H9 (cell line): ENCODE data around the gene KRTAP5-6. TPM values are rescaled to one million over a fixed set of nuclear protein-coding genes. Genes with fewer than 3 reads are reported as not detected.
"Not testable (repeated sequence)": the region's sequence is repeated elsewhere in the genome, so short reads cannot be mapped to it uniquely, and the experiment has no call there.

Experiments used
- DNase-seq: peaks from one replicate; pipeline ENCODE4 v3.0.0-alpha.2; 2017
- H2AFZ ChIP-seq: one replicate; pipeline ENCODE4 v1.6.1; 2013; ENCODE audit warnings: mild to moderate bottlenecking, low read length, control low read depth, moderate library complexity
- H2AK5ac ChIP-seq: 2 replicates; pipeline ENCODE4 v1.6.1; 2013; ENCODE audit warnings: low read length, control low read depth, mixed read lengths; ENCODE audit not compliant: insufficient read length
- H2BK120ac ChIP-seq: one replicate; pipeline ENCODE4 v1.6.1; 2013; ENCODE audit warnings: low read depth, mild to moderate bottlenecking, low read length, control low read depth, inconsistent platforms; ENCODE audit not compliant: poor library complexity, severe bottlenecking
- H2BK12ac ChIP-seq: 2 replicates; pipeline ENCODE4 v1.6.1; 2013; ENCODE audit warnings: low read length, control low read depth, mixed read lengths, low read depth; ENCODE audit not compliant: insufficient read length
- H2BK15ac ChIP-seq: 2 replicates; pipeline ENCODE4 v1.6.1; 2013; ENCODE audit warnings: low read depth, low read length, control low read depth
- H2BK20ac ChIP-seq: one replicate; pipeline ENCODE4 v1.6.1; 2013; ENCODE audit warnings: low read depth, mild to moderate bottlenecking, low read length, control low read depth, inconsistent platforms; ENCODE audit not compliant: poor library complexity, severe bottlenecking
- H2BK5ac ChIP-seq: 2 replicates; pipeline ENCODE4 v1.6.1; 2013; ENCODE audit warnings: low read length, control low read depth, mixed read lengths; ENCODE audit not compliant: insufficient read length
- H3K14ac ChIP-seq: 2 replicates; pipeline ENCODE4 v1.6.1; 2013; ENCODE audit warnings: low read length, control low read depth; ENCODE audit not compliant: insufficient read depth
- H3K18ac ChIP-seq: 2 replicates; pipeline ENCODE4 v1.6.1; 2013; ENCODE audit warnings: low read depth, mild to moderate bottlenecking, mixed read lengths, low read length, control low read depth; ENCODE audit not compliant: insufficient read length
- H3K23ac ChIP-seq: 2 replicates; pipeline ENCODE4 v1.6.1; 2013; ENCODE audit warnings: low read length, control low read depth, mixed read lengths, low read depth; ENCODE audit not compliant: insufficient read length
- H3K23me2 ChIP-seq: 2 replicates; pipeline ENCODE4 v1.6.1; 2013; ENCODE audit warnings: low read depth, mild to moderate bottlenecking, mixed read lengths, low read length, control low read depth; ENCODE audit not compliant: insufficient read length, poor library complexity, severe bottlenecking
- H3K27ac ChIP-seq: 2 replicates; pipeline ENCODE4 v1.5.1; 2013; ENCODE audit warnings: low read length, control low read depth, mixed read lengths, low read depth; ENCODE audit not compliant: insufficient read length
- H3K27me3 ChIP-seq: 2 replicates; pipeline ENCODE4 v1.6.1; 2013; ENCODE audit warnings: low read length, control low read depth, inconsistent platforms; ENCODE audit not compliant: insufficient read depth
- H3K4ac ChIP-seq: 2 replicates; pipeline ENCODE4 v1.6.1; 2013; ENCODE audit warnings: low read depth, mild to moderate bottlenecking, control low read depth, inconsistent platforms, low read length, moderate library complexity
- H3K4me1 ChIP-seq: 2 replicates; pipeline ENCODE4 v1.6.1; 2013; ENCODE audit warnings: low read length, control low read depth, inconsistent platforms; ENCODE audit not compliant: insufficient read depth
- H3K4me2 ChIP-seq: 2 replicates; pipeline ENCODE4 v1.6.1; 2013; ENCODE audit warnings: low read length, control low read depth, mixed read lengths; ENCODE audit not compliant: insufficient read length, insufficient read depth
- H3K56ac ChIP-seq: 2 replicates; pipeline ENCODE4 v1.6.1; 2013; ENCODE audit warnings: low read depth, mild to moderate bottlenecking, mixed read lengths, low read length, control low read depth; ENCODE audit not compliant: insufficient read length
- H3K79me1 ChIP-seq: 2 replicates; pipeline ENCODE4 v1.6.1; 2013; ENCODE audit warnings: low read depth, mild to moderate bottlenecking, moderate library complexity, low read length, control low read depth, inconsistent platforms; ENCODE audit not compliant: insufficient read depth, poor library complexity, severe bottlenecking
- H3K79me2 ChIP-seq: 2 replicates; pipeline ENCODE4 v1.6.1; 2013; ENCODE audit warnings: low read length, control low read depth, inconsistent platforms; ENCODE audit not compliant: insufficient read depth
- H3K9ac ChIP-seq: 2 replicates; pipeline ENCODE4 v1.6.1; 2013; ENCODE audit warnings: low read length, control low read depth, mixed read lengths; ENCODE audit not compliant: insufficient read length; ENCODE audit errors: extremely low read depth
- H3K9me3 ChIP-seq: one replicate; pipeline ENCODE4 v1.6.1; 2013; ENCODE audit warnings: low read depth, low read length, inconsistent platforms; ENCODE audit not compliant: control insufficient read depth
- H3T11ph ChIP-seq: one replicate; pipeline ENCODE4 v1.6.1; 2013; ENCODE audit warnings: mild to moderate bottlenecking, low read length, control low read depth, inconsistent platforms
- H4K20me1 ChIP-seq: one replicate; pipeline ENCODE4 v1.6.1; 2013; ENCODE audit not compliant: control insufficient read depth, insufficient read length, insufficient read depth
- H4K5ac ChIP-seq: 2 replicates; pipeline ENCODE4 v1.6.1; 2013; ENCODE audit warnings: low read depth, mild to moderate bottlenecking, mixed read lengths, low read length, control low read depth; ENCODE audit not compliant: insufficient read length
- H4K8ac ChIP-seq: replicated peaks from 2 replicates; pipeline ENCODE4 v1.6.1; 2013; ENCODE audit warnings: low read length, control low read depth, mixed read lengths, low read depth; ENCODE audit not compliant: insufficient read length
- H4K91ac ChIP-seq: 2 replicates; pipeline ENCODE4 v1.6.1; 2013; ENCODE audit warnings: low read depth, mild to moderate bottlenecking, moderate library complexity, mixed read lengths, low read length, control low read depth; ENCODE audit not compliant: insufficient read length
- H3K27ac Mint-ChIP-seq, 3 experiments: 2 replicates in 2 of 3; 3 replicates in 1 of 3; pipeline ENCODE4 v1.8.0; 2020 to 2021; ENCODE audit warnings: mixed read lengths in 3 of 3, mild to moderate bottlenecking in 1 of 3, moderate library complexity in 1 of 3
- H3K27me3 Mint-ChIP-seq: 2 replicates; pipeline ENCODE4 v1.8.0; 2021; ENCODE audit warnings: low read depth, mild to moderate bottlenecking, moderate library complexity, mixed read lengths
- H3K36me3 Mint-ChIP-seq, 3 experiments: 2 replicates in 2 of 3; 3 replicates in 1 of 3; pipeline ENCODE4 v1.8.0; 2020 to 2021; ENCODE audit warnings: low read depth in 3 of 3, mixed read lengths in 3 of 3; ENCODE audit not compliant: insufficient read depth in 1 of 3
- H3K4me1 Mint-ChIP-seq, 2 experiments: 2 replicates each; pipeline ENCODE4 v1.8.0; 2020; ENCODE audit warnings: mixed read lengths in 2 of 2
- H3K4me3 Mint-ChIP-seq, 2 experiments: 2 replicates in 1 of 2; 3 replicates in 1 of 2; pipeline ENCODE4 v1.8.0; 2020 to 2021; ENCODE audit warnings: mild to moderate bottlenecking in 2 of 2, mixed read lengths in 2 of 2, moderate library complexity in 1 of 2
- H3K9me3 Mint-ChIP-seq, 2 experiments: 2 replicates in 1 of 2; 3 replicates in 1 of 2; pipeline ENCODE4 v1.8.0; 2020; ENCODE audit warnings: mild to moderate bottlenecking in 2 of 2, mixed read lengths in 2 of 2, moderate library complexity in 1 of 2
- WGBS: extraction: QIAGEN DNeasy Blood & Tissue Kit; methylation state at CpG from one replicate; pipeline ENCODE4 v1.1.7; 2013; ENCODE audit warnings: missing lambda C conversion rate, low lambda C conversion rate, mixed read lengths; ENCODE audit not compliant: insufficient read length; ENCODE audit errors: extremely low coverage; 5-methylcytosine and 5-hydroxymethylcytosine counted together
- total RNA-seq: library from RNA; stranded (reverse); gene quantifications from 2 replicates; pipeline ENCODE4 v1.2.1, GENCODE V29; 2021
- TF ChIP-seq, protein P1 (sequence below): fragments of 200-600 bp; sonication (generic); conservative IDR thresholded peaks from 3 replicates; pipeline ENCODE4 v1.8.0; 2021; ENCODE audit warnings: antibody characterized with exemption, mild to moderate bottlenecking

KRTAP5-6 gene
- total RNA-seq, 1 experiment from 2014 or later = not detected

DNA sequence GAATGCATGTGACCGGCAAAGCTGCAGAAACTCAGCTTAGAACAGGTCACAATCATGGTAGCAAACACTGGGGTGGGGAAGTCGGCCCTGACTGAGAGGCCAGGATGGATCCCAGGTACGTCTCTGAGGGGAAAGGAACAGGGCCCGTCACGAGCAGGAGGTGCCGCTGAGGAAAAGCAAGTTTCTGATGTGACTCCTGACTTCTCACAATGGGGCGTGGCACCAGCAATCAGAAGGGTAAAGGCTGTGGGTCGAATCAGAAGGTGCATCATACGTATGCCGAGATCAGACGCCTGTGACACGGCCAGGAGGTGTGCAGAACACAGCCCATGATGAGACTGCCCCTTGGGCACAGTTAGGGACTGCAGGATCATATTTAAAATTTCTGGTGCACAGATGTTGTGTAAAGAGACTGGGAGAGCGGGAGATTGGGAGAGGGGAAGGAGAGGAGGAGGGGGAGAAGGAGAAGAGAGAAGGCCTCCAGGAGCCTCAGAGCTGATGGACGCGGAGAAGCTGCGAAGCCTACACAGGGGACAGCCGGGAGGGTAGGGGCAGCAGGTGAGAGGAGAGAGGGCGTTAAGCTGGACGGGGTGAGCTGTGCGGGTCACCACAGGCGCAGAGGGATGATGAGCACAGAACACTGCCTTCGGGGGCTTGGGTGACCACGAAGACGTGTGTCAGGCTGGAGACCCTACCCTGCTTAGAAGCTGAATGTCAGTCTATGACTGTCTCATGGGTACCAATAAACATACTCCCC lies 36.7 kb upstream of the KRTAP5-6 start:
- Histone ChIP-seq H3K79me2 (no peaks in the 10 kb centered on the region), H3K27me3 (no peaks in the 10 kb centered on the region), H4K91ac (no peak overlapping the region), H2AFZ (no peak overlapping the region), H3K23me2 (no peaks in the 10 kb centered on the region), H3K9ac (no peak overlapping the region), H2BK120ac (no peak overlapping the region), H4K20me1 (no peaks in the 10 kb centered on the region), H3K9me3 (no peaks in the 10 kb centered on the region), H3K14ac (no peak overlapping the region), H3T11ph (no peak overlapping the region), H3K4me1 (no peaks in the 10 kb centered on the region), H3K27ac (no peak overlapping the region), H2BK20ac (no peak overlapping the region), H3K23ac (no peak overlapping the region), H3K4me2 (no peak overlapping the region), H2BK15ac (no peak overlapping the region), H2BK5ac (no peak overlapping the region), H4K5ac (no peak overlapping the region), H2AK5ac (no peak overlapping the region), H4K8ac (no peak overlapping the region), H3K4ac (no peak overlapping the region), H3K18ac (no peak overlapping the region), H3K79me1 (no peaks in the 10 kb centered on the region), H2BK12ac (no peak overlapping the region), H3K56ac (no peak overlapping the region)
- peaks cover 4% of the 10 kb centered on the region in 2 experiments; a peak in 2 of 4 replicates for H3K4me1 Mint-ChIP-seq
- no peak overlapping the region for H3K4me3 Mint-ChIP-seq
- DNase-seq = no peak
- peaks cover 32% of the 10 kb centered on the region for H3K27me3 Mint-ChIP-seq
- H3K27ac Mint-ChIP-seq = no peak overlapping the region
- no peaks in the 10 kb centered on the region for H3K36me3 Mint-ChIP-seq
- H3K9me3 Mint-ChIP-seq = no peaks in the 10 kb centered on the region
- TF ChIP-seq, protein P1, sequence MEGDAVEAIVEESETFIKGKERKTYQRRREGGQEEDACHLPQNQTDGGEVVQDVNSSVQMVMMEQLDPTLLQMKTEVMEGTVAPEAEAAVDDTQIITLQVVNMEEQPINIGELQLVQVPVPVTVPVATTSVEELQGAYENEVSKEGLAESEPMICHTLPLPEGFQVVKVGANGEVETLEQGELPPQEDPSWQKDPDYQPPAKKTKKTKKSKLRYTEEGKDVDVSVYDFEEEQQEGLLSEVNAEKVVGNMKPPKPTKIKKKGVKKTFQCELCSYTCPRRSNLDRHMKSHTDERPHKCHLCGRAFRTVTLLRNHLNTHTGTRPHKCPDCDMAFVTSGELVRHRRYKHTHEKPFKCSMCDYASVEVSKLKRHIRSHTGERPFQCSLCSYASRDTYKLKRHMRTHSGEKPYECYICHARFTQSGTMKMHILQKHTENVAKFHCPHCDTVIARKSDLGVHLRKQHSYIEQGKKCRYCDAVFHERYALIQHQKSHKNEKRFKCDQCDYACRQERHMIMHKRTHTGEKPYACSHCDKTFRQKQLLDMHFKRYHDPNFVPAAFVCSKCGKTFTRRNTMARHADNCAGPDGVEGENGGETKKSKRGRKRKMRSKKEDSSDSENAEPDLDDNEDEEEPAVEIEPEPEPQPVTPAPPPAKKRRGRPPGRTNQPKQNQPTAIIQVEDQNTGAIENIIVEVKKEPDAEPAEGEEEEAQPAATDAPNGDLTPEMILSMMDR = no peak
- WGBS = no CpG with 5 or more reads among the region's 24 CpGs

DNA sequence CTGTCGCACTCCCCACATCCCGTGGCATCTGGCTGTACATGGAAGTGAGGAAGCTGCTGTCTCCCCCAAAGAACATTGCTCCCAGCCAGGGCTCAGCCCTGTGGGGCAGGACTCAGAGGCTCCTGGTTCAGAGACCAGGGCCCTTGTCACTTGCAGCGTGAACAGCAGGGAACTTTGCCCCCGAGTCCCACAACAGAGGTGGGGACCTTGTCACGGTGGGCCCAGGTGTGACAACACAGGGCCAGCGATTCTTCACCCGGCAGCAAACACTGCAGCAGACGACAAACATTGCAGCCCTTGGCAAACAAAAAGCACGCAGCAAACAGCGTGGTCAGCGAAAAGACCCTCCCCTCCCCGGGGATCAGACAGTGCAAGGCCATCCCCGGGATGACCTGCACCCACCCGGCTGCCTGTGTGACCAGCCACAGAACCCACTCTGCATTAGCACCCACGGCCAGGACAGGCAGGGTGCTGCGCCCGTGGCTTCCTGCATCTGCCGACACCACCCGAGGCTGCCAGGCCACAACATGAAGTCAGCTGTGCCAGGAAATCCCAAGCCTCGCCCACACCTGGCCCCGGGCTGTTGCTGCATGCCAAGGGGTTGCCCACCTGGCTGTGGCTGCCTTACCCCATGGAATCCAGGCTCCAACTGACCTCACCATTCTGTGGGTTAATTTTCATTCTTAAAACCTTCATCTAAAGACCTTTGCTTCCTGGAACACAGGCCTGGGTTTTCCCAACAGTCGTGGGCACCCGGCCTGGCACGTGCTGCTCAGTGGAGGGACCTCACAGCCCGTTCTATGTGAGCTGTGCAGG lies 35.3 kb upstream of the KRTAP5-6 start:
- H3K9me3 ChIP-seq, H2BK20ac ChIP-seq, H3K79me1 ChIP-seq, H3K23me2 ChIP-seq, H3K27ac ChIP-seq, H3K18ac ChIP-seq, H2AFZ ChIP-seq, H2BK12ac ChIP-seq, H2BK15ac ChIP-seq, H3K9ac ChIP-seq, H3K36me3 Mint-ChIP-seq, H3K9me3 Mint-ChIP-seq, H3K14ac ChIP-seq, H2AK5ac ChIP-seq, H2BK5ac ChIP-seq, H3K4me2 ChIP-seq, H4K8ac ChIP-seq, H3K4me3 Mint-ChIP-seq, H2BK120ac ChIP-seq, H3K27me3 ChIP-seq, H3T11ph ChIP-seq, H3K23ac ChIP-seq, H4K20me1 ChIP-seq, DNase-seq, H3K79me2 ChIP-seq, H3K4me1 ChIP-seq, H3K27ac Mint-ChIP-seq, H3K56ac ChIP-seq, H4K91ac ChIP-seq, H3K4me1 Mint-ChIP-seq, H3K4ac ChIP-seq, H4K5ac ChIP-seq: not testable (repeated sequence)
- peaks cover 32% of the 10 kb centered on the region for H3K27me3 Mint-ChIP-seq
- no CpG with 5 or more reads among the region's 25 CpGs for WGBS
